Tibial nerve (tissue), 4 donors: ENCODE measurements around the gene FILIP1. TPM values are rescaled to one million over a fixed set of nuclear protein-coding genes. Genes with fewer than 3 reads are reported as not detected.

Experiments used
- DNase-seq, 2 donors: peaks; one replicate each; pipeline ENCODE4 v3.0.0-alpha.2; 2019; ENCODE audit warnings: low spot score in 2 of 2
- H3K27ac ChIP-seq, 4 donors: fragments of 200-600 bp; sonication (generic) in 3 of 4; one replicate each; pipeline ENCODE4 v1.5.1; 2017 to 2019; ENCODE audit warnings: mild to moderate bottlenecking in 1 of 4
- H3K27me3 ChIP-seq, 2 donors: fragments of 200-600 bp; sonication (generic) in 1 of 2; one replicate each; pipeline versions ENCODE4 v1.5.1 to v1.6.0; 2017 to 2019
- H3K36me3 ChIP-seq, 3 donors: fragments of 200-600 bp; sonication (generic); one replicate each; pipeline ENCODE4 v1.5.1; 2018 to 2019
- H3K4me1 ChIP-seq, 4 donors: fragments of 200-600 bp; sonication (generic) in 3 of 4; one replicate each; pipeline ENCODE4 v1.5.1; 2017 to 2019
- H3K4me3 ChIP-seq, 4 donors: fragments of 200-600 bp; sonication (generic) in 3 of 4; one replicate each; pipeline ENCODE4 v1.5.1; 2017 to 2019; ENCODE audit warnings: mild to moderate bottlenecking in 1 of 4, moderate library complexity in 1 of 4
- H3K9me3 ChIP-seq, 4 donors: fragments of 200-600 bp; sonication (generic) in 3 of 4; one replicate each; pipeline ENCODE4 v1.5.1; 2017 to 2019
- CTCF ChIP-seq, 5 experiments: fragments of 200-600 bp in 3 of 5; fragments of 450-650 bp in 2 of 5; sonication (generic) in 3 of 5; IDR thresholded peaks; one replicate each; pipeline ENCODE4 v1.5.1; 2016 to 2019; ENCODE audit warnings: antibody characterized with exemption in 5 of 5, mild to moderate bottlenecking in 3 of 5, moderate library complexity in 2 of 5
- EP300 ChIP-seq, 2 donors: sonication (generic); formaldehyde crosslinking; IDR thresholded peaks; one replicate each; pipeline ENCODE4 v1.6.1; 2017; ENCODE audit warnings: antibody characterized with exemption in 2 of 2, mild to moderate bottlenecking in 1 of 2
- POLR2A ChIP-seq, 2 donors: fragments of 450-650 bp; IDR thresholded peaks; one replicate each; pipeline ENCODE4 v1.6.1; 2017; ENCODE audit warnings: antibody characterized with exemption in 2 of 2, mild to moderate bottlenecking in 2 of 2, moderate library complexity in 2 of 2
- WGBS, 2 donors: methylation state at CpG; one replicate each; pipeline ENCODE4 v1.1.5; 2018; 5-methylcytosine and 5-hydroxymethylcytosine counted together
- total RNA-seq, 4 donors: library from RNA; depleted of rRNA; stranded (reverse); fragments of >200 nt; gene quantifications; one replicate each; pipeline ENCODE4 v1.1.0, GENCODE V29; 2016

Gene FILIP1
- total RNA-seq, 4 donors from 2014 or later = 6.0 to 16.3 (median 13.3) TPM

DNA sequence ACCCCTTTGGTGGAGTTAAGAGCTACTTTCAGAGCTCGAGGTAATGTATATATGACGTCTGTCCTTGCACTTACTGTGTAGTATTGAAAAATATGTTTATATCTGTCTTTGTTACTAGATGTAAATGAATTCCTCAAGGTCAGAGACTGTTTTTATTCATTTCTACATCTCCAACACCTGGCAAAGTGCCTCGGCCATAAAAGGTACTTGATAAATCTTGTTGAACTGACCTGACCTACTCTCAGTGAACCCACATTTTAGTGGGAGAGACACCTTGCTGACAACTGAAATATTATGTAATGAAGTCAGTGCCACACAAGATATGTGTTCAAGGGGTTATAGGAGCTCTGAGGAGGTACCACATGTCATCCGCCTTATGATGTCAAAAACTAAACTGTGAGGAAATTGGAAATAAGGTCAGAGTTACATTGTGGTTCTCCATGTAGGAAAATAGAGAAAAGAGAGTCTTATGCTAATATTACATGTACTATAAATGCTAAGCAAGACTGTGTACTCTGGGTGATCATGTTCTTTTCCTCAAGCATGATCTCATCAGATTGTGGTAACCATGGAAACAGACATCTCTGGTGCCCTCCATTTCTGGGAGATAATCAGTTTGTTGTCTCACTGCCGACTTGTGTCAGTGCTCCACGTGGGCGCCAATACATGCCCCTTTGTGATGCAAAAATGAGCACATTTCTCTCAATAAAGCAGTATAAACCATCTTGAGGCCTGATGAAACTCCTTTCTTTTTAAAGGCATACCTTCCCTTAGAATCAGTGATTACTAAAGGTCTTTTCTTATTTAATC is 203.3 kb downstream of the FILIP1 start:
- TF ChIP-seq POLR2A (IDR thresholded peaks at IDR 0.05) (no peak), EP300 (IDR thresholded peaks at IDR 0.05) (no peak), CTCF (IDR thresholded peaks at IDR 0.05) (no peak)
- Histone ChIP-seq H3K27me3 (no peaks in the 10 kb centered on the region), H3K4me3 (no peak overlapping the region), H3K36me3 (no peaks in the 10 kb centered on the region), H3K4me1 (peaks cover 0 to 62% (median 10%) of the 10 kb centered on the region in 4 donors), H3K9me3 (no peaks in the 10 kb centered on the region), H3K27ac (peak overlapping the region in 3 of 4 donors; percentile 61 to 88 (median 74))
- 47 to 48% methylated on average over 7 of the region's 7 CpGs for WGBS, 2 donors
- no peak for DNase-seq

DNA sequence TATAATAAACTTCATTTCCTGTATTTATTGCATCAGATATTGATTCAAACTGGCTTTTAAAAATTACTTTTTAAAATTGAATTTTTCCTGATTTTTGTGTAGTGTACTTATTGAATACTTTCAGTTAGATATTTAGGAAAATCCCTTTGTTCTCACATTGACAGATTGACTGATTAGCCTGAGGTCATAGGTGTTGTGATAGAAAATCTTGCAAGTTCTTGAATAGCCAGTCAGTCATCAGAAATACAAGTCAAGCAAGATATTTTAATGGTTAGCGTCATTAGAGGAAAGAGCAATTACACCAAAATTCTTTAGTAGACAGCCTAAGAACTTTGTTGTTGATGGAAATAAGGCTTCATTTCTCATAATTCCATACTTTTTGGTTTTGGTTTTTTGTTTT is 205.6 kb downstream of the FILIP1 start:
- TF ChIP-seq CTCF (IDR thresholded peaks at IDR 0.05) (no peak), EP300 (IDR thresholded peaks at IDR 0.05) (no peak), POLR2A (IDR thresholded peaks at IDR 0.05) (no peak)
- Histone ChIP-seq H3K27me3 (no peaks in the 10 kb centered on the region), H3K9me3 (no peaks in the 10 kb centered on the region), H3K36me3 (no peaks in the 10 kb centered on the region), H3K4me1 (peaks cover 0 to 65% (median 11%) of the 10 kb centered on the region in 4 donors), H3K27ac (no peak overlapping the region), H3K4me3 (no peak overlapping the region)
- WGBS, 2 donors = 95 to 100% methylated on average over 1 of the region's 1 CpG
- DNase-seq = no peak

DNA sequence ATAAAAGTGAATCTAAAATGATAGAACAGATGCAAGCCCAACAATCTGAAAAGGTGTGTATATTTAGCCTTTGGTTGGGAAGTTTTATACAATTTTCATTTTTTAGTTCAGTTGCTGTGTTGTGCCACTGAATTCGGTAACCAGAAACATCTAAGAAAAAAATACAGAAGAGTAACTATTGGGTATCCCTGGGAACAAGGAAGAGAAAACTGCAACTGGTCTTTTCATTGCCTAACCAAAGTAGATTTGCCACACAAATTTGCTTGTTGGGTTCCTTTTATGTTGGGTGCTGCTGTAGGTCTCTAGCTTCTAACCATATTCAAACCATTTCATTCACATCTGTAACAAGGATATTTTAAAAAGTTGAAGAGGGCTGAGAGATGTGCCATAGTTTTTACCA is 206.2 kb downstream of the FILIP1 start:
- no peak for TF ChIP-seq CTCF (IDR thresholded peaks at IDR 0.05)
- no peak for TF ChIP-seq POLR2A (IDR thresholded peaks at IDR 0.05)
- no peaks in the 10 kb centered on the region for H3K36me3 ChIP-seq
- H3K9me3 ChIP-seq = no peaks in the 10 kb centered on the region
- 74 to 79% methylated on average over 1 of the region's 1 CpG for WGBS, 2 donors
- no peaks in the 10 kb centered on the region for H3K27me3 ChIP-seq
- no peak overlapping the region for H3K4me3 ChIP-seq
- peaks cover 0 to 65% (median 16%) of the 10 kb centered on the region in 4 donors for H3K4me1 ChIP-seq
- H3K27ac ChIP-seq = no peak overlapping the region
- DNase-seq = no peak

DNA sequence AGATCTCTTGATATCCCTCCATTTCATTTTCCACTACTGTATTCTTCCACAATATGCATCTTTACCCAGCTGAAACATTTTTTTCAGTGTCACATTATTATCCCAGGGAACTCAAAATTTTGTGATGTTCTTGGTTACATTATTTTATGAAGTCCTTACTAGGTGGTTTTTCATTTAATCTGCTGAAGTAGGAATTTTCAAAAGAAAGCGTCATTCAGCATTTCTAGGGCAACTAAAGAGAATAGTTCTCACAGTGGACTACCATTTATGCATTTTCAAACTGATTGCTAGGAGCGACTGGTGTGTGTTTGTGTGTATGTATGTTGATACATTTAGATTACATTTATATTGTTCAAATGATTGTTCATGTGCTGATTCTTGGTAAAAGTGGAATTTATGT is 206.6 kb downstream of the FILIP1 start:
- Histone ChIP-seq H3K9me3 (no peaks in the 10 kb centered on the region), H3K27ac (no peak overlapping the region), H3K27me3 (no peaks in the 10 kb centered on the region), H3K4me1 (peaks cover 0 to 68% (median 19%) of the 10 kb centered on the region in 4 donors), H3K4me3 (no peak overlapping the region), H3K36me3 (no peaks in the 10 kb centered on the region)
- no peak for DNase-seq
- 86% methylated on average over 2 of the region's 2 CpGs for WGBS, 2 donors
- no peak for TF ChIP-seq EP300 (IDR thresholded peaks at IDR 0.05)
- no peak for TF ChIP-seq CTCF (IDR thresholded peaks at IDR 0.05)
- TF ChIP-seq POLR2A (IDR thresholded peaks at IDR 0.05) = no peak

DNA sequence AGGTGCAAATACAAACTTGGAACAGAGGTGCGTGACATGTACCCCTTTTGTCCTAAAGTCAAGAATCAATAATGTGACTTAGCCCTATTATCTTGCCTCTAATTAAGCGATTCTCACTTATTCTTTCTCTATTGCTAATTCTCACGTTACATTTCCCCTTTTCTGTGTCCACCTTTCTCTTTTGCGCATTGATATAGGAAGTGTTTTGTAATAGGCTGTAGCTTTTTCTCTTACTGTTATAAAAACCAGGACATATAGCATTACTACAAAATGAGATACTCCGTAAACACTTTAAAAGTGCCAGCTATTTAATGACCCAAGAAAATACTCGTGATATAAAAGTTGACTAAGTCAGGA is 208.3 kb downstream of the FILIP1 start:
- no peaks in the 10 kb centered on the region for H3K27me3 ChIP-seq
- TF ChIP-seq EP300 (IDR thresholded peaks at IDR 0.05) (no peak), CTCF (IDR thresholded peaks at IDR 0.05) (no peak), POLR2A (IDR thresholded peaks at IDR 0.05) (no peak)
- WGBS, 2 donors = 2 to 3% methylated on average over 6 of the region's 6 CpGs
- no peaks in the 10 kb centered on the region for H3K36me3 ChIP-seq
- H3K27ac ChIP-seq = peak overlapping the region; percentile 84 to 97 (median 92)
- no peak for DNase-seq
- H3K4me1 ChIP-seq = peaks cover 0 to 71% (median 30%) of the 10 kb centered on the region in 4 donors
- H3K4me3 ChIP-seq = peak overlapping the region; percentile 37 to 93 (median 86)
- no peaks in the 10 kb centered on the region for H3K9me3 ChIP-seq
